Skeletal muscle cell (primary cell): ENCODE results near the gene TACC2.
A peak's percentile ranks its signal among the peaks of the same experiment; 100 is the strongest.

Experiments used
- DNase-seq: peaks from one replicate; pipeline ENCODE4 v3.0.0-alpha.2; 2010; ENCODE audit warnings: low read depth
- H3K4me3 ChIP-seq: 2 replicates; pipeline ENCODE4 v1.5.1; 2011; ENCODE audit warnings: low read depth, mild to moderate bottlenecking, control low read depth, low read length, moderate library complexity

TACC2 gene

DNA sequence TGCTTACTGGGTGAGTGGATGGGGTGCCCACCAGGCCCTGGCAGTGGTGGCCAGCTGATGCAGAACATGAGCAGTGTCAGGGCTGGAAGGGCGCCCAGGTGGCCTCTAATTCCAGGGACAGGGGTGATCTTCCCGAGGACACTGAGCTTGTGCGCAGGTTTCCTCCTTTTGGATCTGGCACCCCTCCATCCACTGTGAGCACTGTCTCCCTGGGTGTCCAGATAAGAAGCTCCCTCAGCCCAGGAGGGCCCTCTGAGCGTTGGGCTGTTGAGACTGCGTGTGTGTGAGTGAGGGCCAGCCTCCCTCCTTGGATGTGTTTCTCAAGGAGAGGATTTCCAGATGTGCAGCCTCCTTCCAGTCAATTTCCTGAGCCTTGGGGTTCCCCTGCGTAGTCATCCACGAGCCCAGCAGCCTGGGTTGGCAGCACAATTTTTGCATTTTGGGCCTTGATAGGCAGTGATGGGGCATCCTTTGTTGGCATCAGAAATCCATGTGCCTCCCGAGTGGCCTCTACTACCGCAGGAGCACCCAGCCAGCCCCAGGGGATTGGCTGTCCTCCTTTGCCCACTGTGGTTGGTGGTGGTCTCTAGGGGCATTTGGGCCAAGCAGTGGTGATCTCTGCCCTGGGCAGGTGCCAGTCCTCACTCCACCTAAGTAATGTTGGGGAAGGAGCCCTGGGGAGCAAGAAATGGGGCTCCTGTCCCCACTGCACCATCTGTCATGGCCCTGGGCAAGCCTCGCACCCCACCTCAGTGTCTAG, 261.2 kb downstream of the TACC2 start:
- no peak overlapping the region for H3K4me3 ChIP-seq
- DNase-seq: no peak

DNA sequence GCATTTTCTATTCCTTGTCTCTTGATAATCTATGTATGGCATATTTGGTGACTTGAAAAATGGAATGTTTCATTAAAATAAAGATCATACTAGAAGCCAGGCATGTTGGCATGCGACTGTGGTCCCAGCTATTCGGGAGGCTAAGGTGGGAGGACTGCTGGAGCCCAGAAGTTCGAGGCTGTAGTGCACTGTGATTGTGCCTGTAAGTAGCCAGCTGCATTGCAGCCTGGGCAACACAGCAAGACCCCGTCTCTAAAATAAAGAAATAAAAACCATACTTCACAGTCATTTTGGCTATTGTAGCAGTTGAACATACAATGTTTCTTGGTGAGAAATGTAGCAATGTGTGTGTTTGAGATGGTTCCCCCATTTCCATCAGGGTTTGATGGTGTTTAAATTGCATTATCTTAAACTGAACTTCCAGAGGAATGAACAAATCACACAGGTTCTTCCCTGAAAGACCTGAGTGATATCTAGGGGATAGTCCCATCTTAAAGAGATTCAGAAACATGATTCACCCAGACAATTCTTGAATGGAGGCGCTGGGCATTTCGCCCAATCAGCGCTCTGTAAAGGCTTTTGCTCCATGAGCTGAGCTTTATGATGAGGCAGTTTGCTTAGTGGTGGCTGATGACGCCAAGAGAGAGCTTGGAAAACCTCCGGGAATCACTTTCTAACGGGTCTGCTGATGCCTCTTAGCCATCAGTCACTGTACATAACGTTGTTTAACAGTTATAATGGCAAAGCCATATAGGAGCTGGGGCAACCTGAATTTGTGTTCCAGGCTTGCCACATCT, 262.7 kb downstream of the TACC2 start:
- H3K4me3 ChIP-seq: no peak overlapping the region
- DNase-seq: no peak

DNA sequence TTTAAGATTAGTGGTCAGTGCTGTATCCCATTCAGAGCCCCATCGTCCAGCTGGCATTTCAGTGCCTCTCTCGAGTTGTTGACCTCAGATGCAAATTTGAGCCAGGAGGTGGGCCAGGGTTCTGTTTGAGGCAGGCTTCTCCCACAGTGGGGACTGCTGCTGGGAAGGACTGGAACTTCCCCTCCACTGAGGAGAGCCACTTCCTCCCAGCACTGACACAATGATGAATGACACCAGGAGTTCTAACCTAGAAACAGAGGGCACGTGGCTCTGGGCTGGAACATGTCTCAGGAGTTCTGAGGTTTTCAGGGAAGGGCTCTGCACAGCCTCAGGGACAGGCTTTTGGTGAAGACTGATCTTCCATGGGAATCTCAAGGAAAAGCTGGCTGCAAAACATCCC, 263.8 kb downstream of the TACC2 start:
- no peak overlapping the region for H3K4me3 ChIP-seq
- DNase-seq: no peak

DNA sequence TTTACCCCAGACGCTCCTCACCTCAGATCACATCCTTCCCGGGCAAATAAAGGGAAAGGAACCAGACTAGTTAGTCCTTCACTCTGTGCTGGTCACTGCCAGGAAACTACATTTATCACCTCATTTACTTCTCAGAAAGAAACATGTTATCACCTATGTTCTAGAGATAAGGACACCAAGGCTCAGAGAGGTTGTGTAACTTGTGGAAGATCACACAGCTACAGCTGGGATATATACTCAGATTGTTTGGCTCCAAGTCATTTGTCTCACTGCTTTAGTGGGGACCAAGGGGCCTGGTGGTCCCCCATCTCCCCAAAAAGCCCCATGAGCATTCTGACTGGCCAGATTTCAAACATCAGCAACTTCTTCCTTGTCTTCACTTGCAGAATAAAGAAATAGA, 264.6 kb downstream of the TACC2 start:
- no peak overlapping the region for H3K4me3 ChIP-seq

DNA sequence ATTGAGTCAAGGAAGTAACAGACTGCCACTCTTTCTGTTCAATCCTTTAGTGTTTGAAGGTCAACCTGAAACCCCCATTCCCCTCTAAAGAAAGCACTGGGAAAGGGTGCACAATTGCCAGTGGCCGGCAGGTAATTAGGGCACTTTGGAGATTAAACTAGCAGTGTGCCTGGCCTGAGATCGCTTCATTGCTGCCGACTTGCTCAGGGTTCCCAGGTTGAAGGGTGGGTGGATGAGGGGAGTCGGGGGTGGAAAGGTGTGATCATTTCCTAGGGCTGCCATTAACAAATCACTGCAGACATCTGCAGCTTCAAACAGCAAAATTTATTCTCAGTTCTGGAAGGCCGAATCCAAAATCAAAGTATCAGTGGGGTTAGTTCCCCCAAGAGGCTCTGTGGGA, 265.9 kb downstream of the TACC2 start:
- H3K4me3 ChIP-seq: no peak overlapping the region
- no peak for DNase-seq

More for the DNA sequence above, 264.6 kb downstream of the TACC2 start:
- no peak for DNase-seq

DNA sequence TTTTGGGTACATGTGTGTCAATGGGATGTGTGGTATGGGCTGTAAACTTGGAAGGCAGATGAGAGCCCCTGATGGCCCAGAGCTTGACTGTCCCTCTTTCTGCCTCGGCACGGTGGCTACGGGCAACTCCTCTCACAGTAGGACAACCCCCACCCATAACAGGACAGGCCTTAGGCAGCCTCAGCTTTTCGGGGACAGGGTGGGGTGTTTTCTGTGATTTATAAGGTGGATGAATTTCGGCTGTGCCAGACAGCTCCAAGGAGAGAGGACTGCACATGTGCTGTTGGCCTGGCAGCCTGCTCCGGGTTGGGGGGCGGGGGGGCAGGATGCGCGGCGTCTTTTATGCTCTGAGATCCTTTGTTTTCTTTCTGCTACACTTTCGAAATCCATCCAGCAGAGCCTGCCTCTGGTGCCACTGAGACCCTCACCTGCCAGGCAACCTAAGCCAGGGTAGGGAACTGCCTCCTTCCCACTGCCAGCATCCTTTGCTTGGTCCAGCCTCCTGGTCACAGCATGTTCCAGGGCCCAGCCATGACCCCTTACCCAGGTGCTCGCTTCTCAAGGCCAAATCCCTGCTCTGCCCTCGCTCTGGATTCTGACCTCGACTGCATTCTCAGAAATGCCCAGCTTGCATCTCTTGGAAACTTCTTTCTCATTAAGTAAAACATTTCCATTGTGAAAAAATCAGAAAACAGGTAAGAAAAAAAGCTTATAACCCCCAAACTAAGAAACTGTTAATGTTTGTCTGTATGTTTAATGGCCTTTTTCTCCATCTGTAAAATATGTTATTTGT, 266.7 kb downstream of the TACC2 start:
- DNase-seq: no peak
- no peak overlapping the region for H3K4me3 ChIP-seq

DNA sequence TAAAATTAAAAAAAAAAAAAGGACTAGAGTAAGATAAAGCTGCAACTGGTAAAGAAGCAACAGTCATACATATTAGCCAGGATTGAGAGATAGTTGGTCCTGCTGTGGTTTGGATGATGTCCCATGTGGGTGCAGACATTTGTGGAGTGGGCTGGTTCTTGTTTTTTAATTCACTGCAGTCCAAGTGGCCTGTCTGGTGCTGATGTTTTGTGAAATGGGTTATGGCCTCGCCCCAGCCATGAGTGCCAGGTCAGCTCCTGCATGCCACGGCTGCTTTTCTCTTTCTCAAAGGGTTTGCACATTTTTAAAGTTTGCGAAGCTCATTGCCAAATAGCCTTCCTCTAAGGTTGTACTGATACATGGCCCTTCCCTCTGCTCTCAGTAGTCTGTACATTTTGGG, 268.1 kb downstream of the TACC2 start:
- DNase-seq: no peak

DNA sequence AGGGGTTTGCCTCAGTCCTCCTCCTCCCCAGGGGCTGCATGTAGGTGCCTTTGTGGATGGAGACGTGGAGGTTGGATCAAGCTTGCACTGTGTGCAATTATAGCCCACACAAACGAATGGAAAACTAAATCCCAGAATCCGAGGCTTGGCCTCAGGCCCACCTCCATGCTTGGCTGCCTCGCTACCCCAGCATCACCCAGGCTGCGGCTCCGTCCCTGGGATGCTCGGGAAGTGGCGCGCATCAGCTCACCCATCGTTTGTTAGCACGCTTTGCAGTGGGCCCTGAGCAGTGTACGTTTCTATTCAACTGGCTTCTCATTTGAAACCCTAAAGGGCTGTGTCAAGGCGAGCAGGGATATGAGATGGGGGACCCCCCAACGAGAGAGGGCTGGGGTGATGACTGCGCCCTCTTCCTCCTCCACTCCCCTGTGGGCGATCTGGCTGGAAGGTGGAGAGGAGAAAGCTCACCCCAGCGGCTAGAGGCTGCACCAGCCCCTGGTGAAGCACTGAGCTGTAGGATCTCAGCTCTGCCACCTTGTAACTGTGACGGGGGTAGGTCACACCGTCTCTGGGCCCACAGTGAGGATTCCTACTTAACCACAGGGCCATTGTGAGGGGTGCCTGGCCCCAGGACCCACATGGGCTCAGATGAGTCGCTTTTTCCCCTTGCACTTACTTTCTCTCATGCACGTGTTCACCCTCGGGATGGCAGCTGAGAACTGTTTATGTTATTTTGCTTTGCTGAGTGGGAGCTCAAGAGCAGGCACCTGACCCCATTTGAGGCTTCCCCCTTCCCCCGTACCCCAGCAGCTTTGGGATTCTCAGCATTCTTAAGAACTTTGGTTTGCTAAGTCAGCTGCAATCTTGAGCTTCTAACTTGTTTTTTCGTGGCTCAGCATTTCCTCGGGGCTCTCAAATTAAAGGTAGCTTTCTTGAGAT, 269.4 kb downstream of the TACC2 start:
- H3K4me3 ChIP-seq: no peak overlapping the region
- no peak for DNase-seq

More for the DNA sequence above, 268.1 kb downstream of the TACC2 start:
- no peak overlapping the region for H3K4me3 ChIP-seq

DNA sequence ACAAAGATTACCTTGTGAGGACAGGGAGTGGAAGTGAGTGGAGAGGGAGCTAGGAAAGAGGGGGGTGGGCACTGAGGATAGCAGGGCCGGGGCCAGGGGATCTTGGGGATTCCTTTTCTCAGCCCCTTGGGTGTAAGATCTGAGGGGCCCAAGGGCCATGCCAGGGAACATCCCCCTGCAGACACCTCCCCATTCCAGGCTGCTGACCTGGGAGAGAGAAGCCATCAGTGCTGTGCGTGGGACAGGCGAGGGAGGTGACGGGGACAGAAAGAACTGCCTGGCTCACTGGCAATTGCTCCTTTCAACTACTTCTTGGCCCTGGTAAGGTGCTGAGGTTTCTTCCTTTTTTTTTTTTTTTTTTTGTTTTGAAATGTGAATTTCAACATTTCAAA, 270.1 kb downstream of the TACC2 start:
- H3K4me3 ChIP-seq: no peak overlapping the region
- DNase-seq: no peak

DNA sequence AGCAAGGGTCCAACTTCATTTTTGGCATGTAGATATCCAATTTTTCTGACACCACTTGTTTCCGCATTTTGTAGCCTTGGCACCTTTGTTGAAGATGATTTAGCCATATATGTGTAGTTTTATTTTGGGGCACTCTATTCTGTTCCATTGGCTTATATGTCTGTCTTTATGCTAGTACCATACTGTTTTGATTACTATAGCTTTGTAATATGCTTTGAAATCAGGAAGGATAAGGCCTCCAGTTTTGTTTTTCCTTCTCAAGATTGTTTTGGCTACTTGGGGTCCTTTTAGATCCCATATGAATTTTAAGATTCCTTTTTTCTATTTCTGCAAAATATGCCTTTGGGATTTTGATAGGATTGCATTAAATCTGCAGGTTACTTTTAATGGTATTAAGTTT, 272.6 kb downstream of the TACC2 start:
- no peak overlapping the region for H3K4me3 ChIP-seq
- DNase-seq: no peak

DNA sequence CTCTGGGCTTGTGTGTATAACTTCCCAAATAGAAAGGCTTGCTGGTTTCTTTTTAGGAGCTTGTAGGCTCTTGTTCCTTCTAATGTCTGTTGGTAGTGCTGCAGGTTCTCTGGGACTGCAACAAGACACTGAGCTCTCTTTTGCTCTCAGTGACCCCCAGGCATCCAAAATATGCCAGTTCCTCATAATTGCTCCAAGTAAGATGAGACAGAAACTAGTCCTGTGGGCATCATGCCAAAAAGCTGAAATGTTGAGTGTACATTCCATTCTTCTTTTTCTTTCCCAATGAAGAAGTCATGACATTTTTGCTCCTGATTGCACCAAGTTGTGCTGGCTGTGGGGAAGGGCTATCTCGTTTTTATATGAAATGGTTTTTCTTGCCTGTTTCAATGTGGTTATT, 275.0 kb downstream of the TACC2 start:
- H3K4me3 ChIP-seq: no peak overlapping the region
- peak; percentile 79 for DNase-seq

DNA sequence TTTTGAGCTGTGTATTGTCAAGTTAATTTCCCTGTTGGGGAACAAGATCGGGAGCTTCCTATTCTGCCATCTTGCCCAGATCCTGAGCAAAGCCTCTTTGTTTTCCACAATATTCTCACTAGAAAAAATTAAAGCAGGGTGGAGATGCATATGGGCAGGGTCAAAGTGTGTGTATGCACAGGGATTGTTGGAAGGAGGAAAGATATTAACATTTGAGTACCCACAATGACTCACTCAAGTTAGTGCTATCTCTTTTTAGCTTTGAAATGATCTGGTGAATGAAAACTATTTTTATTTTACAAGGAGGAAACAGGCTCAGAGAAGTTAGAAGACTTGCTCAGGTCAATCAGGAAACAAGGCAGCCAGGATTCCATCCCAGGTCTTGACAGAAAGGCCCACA, 275.5 kb downstream of the TACC2 start:
- DNase-seq: no peak
- no peak overlapping the region for H3K4me3 ChIP-seq

DNA sequence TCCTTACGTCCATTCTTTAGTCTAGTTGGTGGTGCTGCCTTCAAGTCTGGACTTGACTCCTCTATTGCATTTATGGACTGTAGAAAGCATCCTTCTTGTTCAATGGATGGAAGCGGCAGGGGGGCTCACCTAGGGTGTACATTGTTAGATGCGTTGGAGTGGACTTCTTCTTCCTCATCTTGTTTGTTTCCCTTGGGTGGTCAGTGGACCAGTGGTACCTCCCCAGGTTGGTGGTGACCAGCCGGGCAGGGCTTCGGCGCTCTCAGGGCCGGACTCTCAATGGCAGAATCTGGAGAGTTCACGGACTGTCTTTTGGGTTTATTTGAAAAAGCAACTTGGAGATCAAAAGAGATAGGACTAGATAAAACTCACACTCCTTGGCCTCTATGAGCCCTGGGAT, 276.0 kb downstream of the TACC2 start:
- no peak for DNase-seq
- no peak overlapping the region for H3K4me3 ChIP-seq

DNA sequence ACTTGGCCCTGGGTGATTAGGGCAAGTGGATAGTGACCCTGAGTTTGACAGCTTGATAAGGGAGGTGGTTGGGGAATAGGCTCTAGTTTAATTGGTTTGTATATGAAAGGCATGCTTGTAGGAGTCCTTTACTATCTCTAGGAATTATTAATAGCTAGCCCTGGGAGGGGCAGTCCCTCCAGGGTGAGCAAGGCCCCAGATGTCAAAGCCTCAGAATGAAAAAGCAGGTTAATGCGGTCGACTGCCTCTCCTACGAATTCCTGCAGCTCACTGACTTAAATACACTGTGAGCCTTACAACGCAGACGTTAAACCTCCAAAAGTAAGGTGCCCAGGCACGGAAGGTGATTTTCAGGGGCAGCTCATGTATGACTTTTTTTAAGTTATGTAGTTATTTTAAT, 276.9 kb downstream of the TACC2 start:
- no peak overlapping the region for H3K4me3 ChIP-seq

DNA sequence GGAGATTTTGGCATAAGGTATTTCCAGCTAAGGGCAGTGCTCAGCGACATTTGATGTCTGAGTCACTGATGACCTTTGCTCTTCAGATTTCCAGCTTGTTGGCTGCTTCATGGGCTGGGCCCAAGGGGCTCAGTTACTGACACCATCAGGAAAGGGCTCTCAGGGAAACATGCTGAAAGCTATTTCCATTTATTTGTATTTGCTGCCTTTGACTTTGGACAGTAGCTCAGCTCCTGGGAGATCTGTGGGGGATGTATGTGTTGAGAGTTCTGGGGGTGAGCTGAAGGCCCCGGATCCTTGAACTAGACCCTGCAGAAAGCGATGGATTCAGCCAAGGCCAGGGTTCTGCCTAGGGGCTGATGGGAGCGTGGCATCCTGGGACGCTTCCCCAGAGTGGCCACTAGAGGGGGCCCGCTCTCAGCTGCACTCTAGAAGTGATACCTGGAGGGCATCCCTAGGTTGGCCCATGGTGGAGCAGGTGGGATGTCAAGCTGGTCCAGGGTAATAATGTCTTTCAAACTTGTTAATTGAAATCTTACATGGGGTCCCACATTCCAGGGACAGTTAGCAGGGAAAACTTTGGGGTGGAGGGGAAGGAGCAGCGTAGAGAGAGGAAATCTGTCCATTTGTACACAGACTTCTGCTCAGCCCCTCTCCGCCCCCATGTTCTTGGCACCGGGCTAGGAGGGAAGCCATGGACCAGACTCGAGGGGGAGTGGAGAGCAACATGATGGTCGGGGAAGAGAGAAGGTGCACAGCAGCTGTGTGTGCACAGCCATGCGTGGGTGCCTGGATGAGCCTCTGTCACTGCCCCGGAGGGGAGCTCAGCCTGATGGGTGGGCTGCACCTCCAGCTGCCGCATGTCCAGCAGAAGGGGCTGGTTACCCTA, 279.1 kb downstream of the TACC2 start:
- DNase-seq: no peak

More for the DNA sequence above, 276.9 kb downstream of the TACC2 start:
- DNase-seq: no peak

DNA sequence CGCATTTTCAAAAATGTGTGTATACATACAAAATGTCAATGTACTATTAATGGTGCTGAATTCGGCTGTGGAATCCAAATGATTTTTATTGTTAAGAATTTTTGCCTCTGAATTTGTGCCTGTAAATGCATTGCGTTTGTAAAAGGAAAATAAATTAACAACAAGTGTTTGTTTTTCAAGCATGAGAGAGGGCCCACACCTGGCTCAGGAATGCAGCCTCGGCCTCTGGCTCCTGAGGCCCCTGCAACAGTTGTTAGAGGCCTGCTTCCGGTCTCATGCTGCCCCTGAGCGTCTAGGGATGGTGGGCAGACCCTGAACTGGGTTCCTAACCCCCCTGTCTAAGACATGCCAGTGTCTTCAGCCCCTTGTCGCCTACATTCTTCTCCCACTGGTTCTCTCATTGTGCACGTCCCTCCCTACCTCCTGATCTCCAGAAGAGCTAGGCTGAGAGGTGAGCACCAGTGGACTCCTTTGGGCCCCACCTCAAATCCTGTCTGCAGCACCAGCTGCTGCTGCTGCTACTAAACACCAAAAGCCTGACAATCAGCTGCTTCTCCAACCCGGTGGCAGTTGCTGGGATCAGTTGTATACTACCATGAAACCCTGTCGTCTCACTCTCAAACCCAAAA, 280.2 kb downstream of the TACC2 start:
- no peak for DNase-seq
- no peak overlapping the region for H3K4me3 ChIP-seq

More for the DNA sequence above, 279.1 kb downstream of the TACC2 start:
- no peak overlapping the region for H3K4me3 ChIP-seq

DNA sequence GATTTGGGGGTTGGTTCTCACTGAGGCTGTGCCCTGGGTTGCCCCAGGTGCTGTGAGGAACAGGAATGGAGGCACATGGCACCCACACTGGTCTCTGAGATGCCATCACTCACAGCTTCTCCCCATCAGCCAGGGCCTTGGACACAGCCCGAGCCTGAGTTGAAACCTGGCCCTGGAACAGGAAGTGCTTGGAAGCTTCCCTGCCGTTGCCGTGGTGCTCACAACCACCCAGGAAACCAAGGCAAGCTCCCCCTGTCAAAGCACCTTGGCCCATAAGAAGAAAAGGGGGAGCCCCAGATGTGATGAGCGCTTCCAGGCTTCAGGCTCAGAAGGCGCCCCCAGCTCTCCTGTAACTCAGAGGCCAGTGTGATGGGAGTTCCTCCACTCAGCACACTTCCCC, 282.1 kb downstream of the TACC2 start, which contains the start of gene BTBD16:
Gene BTBD16 (plus strand): TSS at position 221 of the 400 bp plus-strand sequence. CDS start 3,786 bp downstream, outside the sequence.
- H3K4me3 ChIP-seq: no peak within 1 kb of the TSS
- DNase-seq: no peak
